Ishikawa (cell line): Measurements from ENCODE around the gene MLKL.

Experiments used
- CEBPB ChIP-seq: IDR thresholded peaks from 2 replicates; pipeline ENCODE4 v1.6.1; 2012
- CREB1 ChIP-seq: IDR thresholded peaks from 2 replicates; pipeline ENCODE4 v1.6.1; 2012; ENCODE audit warnings: low read depth
- EGR1 ChIP-seq: IDR thresholded peaks from 2 replicates; pipeline ENCODE4 v1.6.1; 2012
- EP300 ChIP-seq: IDR thresholded peaks from 2 replicates; pipeline ENCODE4 v1.6.1; 2012; ENCODE audit warnings: borderline replicate concordance
- FOXM1 ChIP-seq: IDR thresholded peaks from 2 replicates; pipeline ENCODE4 v1.6.1; 2012; ENCODE audit warnings: low read depth, borderline replicate concordance
- NFIC ChIP-seq: IDR thresholded peaks from 2 replicates; pipeline ENCODE4 v1.6.1; 2012
- RAD21 ChIP-seq: IDR thresholded peaks from 2 replicates; pipeline ENCODE4 v1.6.1; 2012; ENCODE audit warnings: low read depth
- TAF1 ChIP-seq: IDR thresholded peaks from 2 replicates; pipeline ENCODE4 v1.6.1; 2012; ENCODE audit warnings: low read depth, mild to moderate bottlenecking
- TCF12 ChIP-seq: IDR thresholded peaks from 2 replicates; pipeline ENCODE4 v1.6.1; 2012; ENCODE audit warnings: low read depth
- TEAD4 ChIP-seq: IDR thresholded peaks from 2 replicates; pipeline ENCODE4 v1.6.1; 2012
- YY1 ChIP-seq: IDR thresholded peaks from 2 replicates; pipeline ENCODE4 v1.6.1; 2012; ENCODE audit warnings: low read depth
- ZBTB7A ChIP-seq: IDR thresholded peaks from 2 replicates; pipeline ENCODE4 v1.6.1; 2012; ENCODE audit warnings: low read depth
- TF ChIP-seq, protein P1 (sequence below): IDR thresholded peaks from 2 replicates; pipeline ENCODE4 v1.6.1; 2012
- TF ChIP-seq, protein P2 (sequence below): IDR thresholded peaks from 2 replicates; pipeline ENCODE4 v1.6.1; 2012
- TF ChIP-seq, protein P3 (sequence below): IDR thresholded peaks from 2 replicates; pipeline ENCODE4 v1.6.1; 2012; ENCODE audit warnings: low read depth, mild to moderate bottlenecking

Gene MLKL

DNA sequence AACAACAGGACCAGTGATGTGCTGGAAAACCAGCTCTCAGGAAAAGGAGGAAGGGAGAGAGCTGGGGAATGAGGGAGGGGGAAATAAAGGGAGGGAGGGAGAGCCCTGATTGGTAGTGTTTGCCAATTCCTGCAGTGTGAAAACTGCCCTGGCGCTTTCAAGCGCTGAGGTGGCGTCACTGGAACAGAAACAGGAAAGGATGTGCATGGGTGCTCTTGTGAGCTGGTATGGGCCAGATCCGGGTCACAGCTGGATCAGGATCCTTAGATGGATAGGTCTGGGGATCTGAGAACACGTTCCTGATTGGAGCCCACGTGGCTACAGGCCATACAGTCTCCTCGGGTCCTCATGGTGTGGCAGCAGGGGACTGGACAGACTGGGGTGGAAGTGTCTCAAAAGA, 16.7 kb upstream of the MLKL start:
- TF ChIP-seq RAD21: no peak
- TF ChIP-seq EGR1: no peak
- TF ChIP-seq TCF12: no peak
- no peak for TF ChIP-seq YY1
- TF ChIP-seq TEAD4: no peak
- no peak for TF ChIP-seq EP300
- no peak for TF ChIP-seq ZBTB7A
- no peak for TF ChIP-seq TAF1
- no peak for TF ChIP-seq CEBPB
- TF ChIP-seq, protein P1, sequence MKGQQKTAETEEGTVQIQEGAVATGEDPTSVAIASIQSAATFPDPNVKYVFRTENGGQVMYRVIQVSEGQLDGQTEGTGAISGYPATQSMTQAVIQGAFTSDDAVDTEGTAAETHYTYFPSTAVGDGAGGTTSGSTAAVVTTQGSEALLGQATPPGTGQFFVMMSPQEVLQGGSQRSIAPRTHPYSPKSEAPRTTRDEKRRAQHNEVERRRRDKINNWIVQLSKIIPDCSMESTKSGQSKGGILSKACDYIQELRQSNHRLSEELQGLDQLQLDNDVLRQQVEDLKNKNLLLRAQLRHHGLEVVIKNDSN: no peak
- TF ChIP-seq FOXM1: no peak
- TF ChIP-seq, protein P2, sequence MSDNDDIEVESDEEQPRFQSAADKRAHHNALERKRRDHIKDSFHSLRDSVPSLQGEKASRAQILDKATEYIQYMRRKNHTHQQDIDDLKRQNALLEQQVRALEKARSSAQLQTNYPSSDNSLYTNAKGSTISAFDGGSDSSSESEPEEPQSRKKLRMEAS: no peak
- no peak for TF ChIP-seq CREB1
- no peak for TF ChIP-seq NFIC
- TF ChIP-seq, protein P3, sequence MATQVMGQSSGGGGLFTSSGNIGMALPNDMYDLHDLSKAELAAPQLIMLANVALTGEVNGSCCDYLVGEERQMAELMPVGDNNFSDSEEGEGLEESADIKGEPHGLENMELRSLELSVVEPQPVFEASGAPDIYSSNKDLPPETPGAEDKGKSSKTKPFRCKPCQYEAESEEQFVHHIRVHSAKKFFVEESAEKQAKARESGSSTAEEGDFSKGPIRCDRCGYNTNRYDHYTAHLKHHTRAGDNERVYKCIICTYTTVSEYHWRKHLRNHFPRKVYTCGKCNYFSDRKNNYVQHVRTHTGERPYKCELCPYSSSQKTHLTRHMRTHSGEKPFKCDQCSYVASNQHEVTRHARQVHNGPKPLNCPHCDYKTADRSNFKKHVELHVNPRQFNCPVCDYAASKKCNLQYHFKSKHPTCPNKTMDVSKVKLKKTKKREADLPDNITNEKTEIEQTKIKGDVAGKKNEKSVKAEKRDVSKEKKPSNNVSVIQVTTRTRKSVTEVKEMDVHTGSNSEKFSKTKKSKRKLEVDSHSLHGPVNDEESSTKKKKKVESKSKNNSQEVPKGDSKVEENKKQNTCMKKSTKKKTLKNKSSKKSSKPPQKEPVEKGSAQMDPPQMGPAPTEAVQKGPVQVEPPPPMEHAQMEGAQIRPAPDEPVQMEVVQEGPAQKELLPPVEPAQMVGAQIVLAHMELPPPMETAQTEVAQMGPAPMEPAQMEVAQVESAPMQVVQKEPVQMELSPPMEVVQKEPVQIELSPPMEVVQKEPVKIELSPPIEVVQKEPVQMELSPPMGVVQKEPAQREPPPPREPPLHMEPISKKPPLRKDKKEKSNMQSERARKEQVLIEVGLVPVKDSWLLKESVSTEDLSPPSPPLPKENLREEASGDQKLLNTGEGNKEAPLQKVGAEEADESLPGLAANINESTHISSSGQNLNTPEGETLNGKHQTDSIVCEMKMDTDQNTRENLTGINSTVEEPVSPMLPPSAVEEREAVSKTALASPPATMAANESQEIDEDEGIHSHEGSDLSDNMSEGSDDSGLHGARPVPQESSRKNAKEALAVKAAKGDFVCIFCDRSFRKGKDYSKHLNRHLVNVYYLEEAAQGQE: no peak

DNA sequence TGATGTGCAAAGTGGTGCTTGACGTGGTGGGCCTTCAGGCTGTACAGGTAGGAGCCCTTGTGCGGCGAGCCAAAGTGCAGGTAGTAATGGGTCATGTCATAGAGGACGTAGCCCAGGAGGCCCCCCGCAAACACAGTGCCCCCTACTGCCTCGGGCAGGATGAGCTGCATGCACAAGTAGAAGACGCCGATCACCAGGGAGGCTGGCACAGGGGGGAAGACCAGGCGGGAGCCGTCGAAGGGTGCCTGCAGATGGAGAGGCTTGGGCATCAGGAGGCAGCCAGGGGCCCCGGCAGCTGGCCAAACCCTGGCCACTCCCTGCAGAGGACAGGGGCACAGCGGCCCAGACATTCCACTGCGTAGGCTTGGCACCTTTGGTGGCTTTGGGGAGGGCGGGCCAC, 15.7 kb upstream of the MLKL start:
- TF ChIP-seq CEBPB (no peak), EGR1 (no peak), TEAD4 (no peak)

DNA sequence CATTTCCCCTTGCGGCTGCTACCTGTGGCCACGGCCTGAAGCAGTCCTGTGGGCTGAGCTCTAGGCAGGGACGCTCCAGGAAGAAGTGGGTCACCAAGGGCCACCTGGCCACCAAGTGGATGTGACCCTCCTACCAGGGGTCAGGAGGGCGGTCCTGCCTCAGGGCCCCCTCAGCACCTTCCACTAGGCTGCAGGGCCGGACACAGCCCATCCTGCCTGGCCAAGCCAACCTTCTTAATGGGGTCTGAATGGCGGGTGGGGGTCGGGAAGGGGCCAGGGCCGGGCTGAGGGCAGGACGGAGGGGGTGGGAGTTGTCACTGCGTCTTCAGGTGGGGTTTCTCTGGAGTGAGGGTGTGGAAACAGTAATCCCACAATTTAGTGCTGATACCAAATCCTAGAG, 13.2 kb upstream of the MLKL start:
- TF ChIP-seq EP300 (no peak), ZBTB7A (no peak), RAD21 (no peak), TAF1 (no peak), TCF12 (no peak), TEAD4 (no peak), FOXM1 (no peak), EGR1 (no peak), NFIC (no peak), CREB1 (no peak), YY1 (no peak), CEBPB (no peak)
- TF ChIP-seq, protein P3: no peak
- TF ChIP-seq, protein P1: no peak
- TF ChIP-seq, protein P2: no peak

DNA sequence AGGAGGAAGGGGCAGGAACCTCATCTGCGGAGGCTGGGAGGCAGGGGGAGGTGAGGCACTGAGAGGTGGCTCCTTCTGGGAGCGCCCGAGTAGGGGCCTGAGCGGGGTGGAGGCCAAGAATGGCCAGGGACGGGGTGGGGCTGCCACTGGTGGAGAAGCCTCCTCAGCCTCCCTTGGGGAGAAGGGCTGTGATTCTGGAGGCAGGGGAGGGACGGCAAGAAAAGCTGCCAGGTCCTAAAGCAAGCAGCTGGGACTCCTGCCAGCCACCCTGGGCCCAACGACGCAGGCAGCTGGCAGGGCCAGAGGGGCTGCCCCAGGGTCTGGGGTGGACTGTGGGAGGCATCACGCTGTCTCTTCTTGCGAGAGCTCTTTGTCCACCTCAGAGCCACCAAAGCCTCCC, 12.7 kb upstream of the MLKL start:
- TF ChIP-seq, protein P1: no peak
- TF ChIP-seq FOXM1 (no peak), YY1 (no peak), ZBTB7A (no peak), TAF1 (no peak), NFIC (no peak), TEAD4 (no peak), CEBPB (no peak), RAD21 (no peak), TCF12 (no peak), EGR1 (no peak), CREB1 (no peak)
- TF ChIP-seq, protein P3: no peak
- TF ChIP-seq, protein P2: no peak
